Left ventricle myocardium inferior (tissue), 1 donor: Measurements from ENCODE around the gene ADGRE3. TPM values are rescaled to one million over a fixed set of nuclear protein-coding genes. Genes with fewer than 3 reads are reported as not detected.

ENCODE experiments used
- DNase-seq: peaks from one replicate; pipeline ENCODE4 v3.0.0-alpha.2; 2020
- H3K27ac ChIP-seq: fragments of 200-600 bp; replicated peaks from 2 replicates; pipeline ENCODE4 v1.8.0; 2021
- H3K27me3 ChIP-seq: fragments of 200-600 bp; 2 replicates; pipeline ENCODE4 v1.8.0; 2021; ENCODE audit warnings: low read depth
- H3K36me3 ChIP-seq: fragments of 200-600 bp; 2 replicates; pipeline ENCODE4 v1.8.0; 2021
- H3K4me1 ChIP-seq: fragments of 200-600 bp; 2 replicates; pipeline ENCODE4 v1.8.0; 2021
- H3K4me3 ChIP-seq: fragments of 200-600 bp; 2 replicates; pipeline ENCODE4 v1.8.0; 2021; ENCODE audit warnings: mild to moderate bottlenecking, moderate library complexity
- H3K9me3 ChIP-seq: fragments of 200-600 bp; replicated peaks from 2 replicates; pipeline ENCODE4 v1.8.0; 2021
- intact Hi-C: fragments of 100-400 bp; cut with micrococcal nuclease; formaldehyde crosslinking; loops from one replicate; pipeline ENCODE4 v1.11.0; 2022
- total RNA-seq: library from RNA; stranded (reverse); fragmentation: NEBNext Ultra II Directional; extraction: Animal tissue kit (Norgen Biotek cat#: 25700); gene quantifications from one replicate; pipeline ENCODE4 v1.2.1, GENCODE V29; 2021
- TF ChIP-seq, protein P1 (sequence below): fragments of 200-600 bp; IDR thresholded peaks from 2 replicates; pipeline ENCODE4 v1.8.0; 2021; ENCODE audit warnings: antibody characterized with exemption, mild to moderate bottlenecking, borderline replicate concordance
- donor health status: DM: no; HTN: yes; CAD: no; lungs with severe emphysema.

The ADGRE3 gene
- total RNA-seq, 1 donor from 2014 or later, result not detected

DNA sequence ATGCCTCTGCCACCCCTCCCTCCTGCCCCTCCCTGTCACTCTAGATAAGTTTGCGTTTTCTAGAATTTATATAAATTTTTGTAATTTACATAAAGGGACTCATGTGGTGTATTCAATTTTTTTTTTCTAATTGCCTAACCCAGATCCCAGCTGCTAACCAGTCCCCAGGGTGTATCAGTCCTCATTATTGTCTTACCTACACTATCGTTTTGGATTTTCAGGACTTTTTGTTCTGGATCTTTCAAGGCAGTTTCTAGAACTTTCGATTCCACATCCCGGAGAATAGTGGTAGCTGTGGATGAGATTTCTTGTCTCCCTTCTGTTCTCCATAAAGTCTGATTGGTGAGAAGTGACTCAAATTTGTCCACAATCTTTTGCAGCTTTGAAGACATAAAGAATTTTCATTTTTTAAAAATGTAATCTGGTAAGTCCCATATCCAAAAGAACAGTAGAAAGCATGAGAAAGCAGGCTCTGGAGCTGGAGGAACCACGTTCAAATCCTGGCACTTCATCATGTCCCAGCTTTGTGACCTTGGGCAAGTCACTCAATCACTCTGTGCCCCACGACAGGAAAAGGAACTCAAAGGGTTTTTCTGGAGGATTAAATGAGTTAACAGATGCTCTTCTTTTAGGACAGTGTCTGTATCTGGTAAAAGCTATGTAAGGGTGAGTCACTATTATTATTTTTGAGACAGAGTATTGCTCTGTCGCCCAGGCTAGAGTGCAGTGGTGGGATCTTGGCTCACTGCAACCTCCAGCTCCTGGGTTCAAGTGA lies 19.7 kb downstream of the ADGRE3 start:
- H3K9me3 ChIP-seq, result no peaks in the 10 kb centered on the region
- peaks cover 57% of the 10 kb centered on the region for H3K27me3 ChIP-seq
- intact Hi-C loops, result no loop called here
- no peaks in the 10 kb centered on the region for H3K36me3 ChIP-seq
- TF ChIP-seq, protein P1, sequence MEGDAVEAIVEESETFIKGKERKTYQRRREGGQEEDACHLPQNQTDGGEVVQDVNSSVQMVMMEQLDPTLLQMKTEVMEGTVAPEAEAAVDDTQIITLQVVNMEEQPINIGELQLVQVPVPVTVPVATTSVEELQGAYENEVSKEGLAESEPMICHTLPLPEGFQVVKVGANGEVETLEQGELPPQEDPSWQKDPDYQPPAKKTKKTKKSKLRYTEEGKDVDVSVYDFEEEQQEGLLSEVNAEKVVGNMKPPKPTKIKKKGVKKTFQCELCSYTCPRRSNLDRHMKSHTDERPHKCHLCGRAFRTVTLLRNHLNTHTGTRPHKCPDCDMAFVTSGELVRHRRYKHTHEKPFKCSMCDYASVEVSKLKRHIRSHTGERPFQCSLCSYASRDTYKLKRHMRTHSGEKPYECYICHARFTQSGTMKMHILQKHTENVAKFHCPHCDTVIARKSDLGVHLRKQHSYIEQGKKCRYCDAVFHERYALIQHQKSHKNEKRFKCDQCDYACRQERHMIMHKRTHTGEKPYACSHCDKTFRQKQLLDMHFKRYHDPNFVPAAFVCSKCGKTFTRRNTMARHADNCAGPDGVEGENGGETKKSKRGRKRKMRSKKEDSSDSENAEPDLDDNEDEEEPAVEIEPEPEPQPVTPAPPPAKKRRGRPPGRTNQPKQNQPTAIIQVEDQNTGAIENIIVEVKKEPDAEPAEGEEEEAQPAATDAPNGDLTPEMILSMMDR, result no peak
- H3K27ac ChIP-seq, result no peak overlapping the region
- H3K4me3 ChIP-seq, result no peak overlapping the region
- no peaks in the 10 kb centered on the region for H3K4me1 ChIP-seq
- DNase-seq, result no peak

DNA sequence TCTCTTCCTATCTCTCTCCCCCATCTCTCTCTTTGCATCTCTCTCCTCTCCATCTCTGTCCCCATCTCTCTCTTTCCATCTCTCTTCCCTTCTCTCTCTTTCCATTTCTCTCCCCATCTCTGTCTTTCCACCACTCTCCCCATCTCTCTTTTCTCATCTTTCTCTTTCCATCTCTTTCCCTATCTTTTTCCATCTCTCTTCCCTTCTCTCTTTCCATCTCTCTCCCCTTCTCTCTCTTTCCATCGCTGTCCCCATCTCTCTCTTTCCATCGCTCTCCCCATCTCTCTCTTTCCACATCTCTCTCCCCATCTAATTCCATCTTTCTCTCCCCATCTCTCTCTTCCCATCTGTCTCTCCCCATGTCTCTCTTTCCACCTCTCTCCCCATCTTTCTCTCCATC lies 24.5 kb downstream of the ADGRE3 start:
- intact Hi-C loops, result no loop called here

DNA sequence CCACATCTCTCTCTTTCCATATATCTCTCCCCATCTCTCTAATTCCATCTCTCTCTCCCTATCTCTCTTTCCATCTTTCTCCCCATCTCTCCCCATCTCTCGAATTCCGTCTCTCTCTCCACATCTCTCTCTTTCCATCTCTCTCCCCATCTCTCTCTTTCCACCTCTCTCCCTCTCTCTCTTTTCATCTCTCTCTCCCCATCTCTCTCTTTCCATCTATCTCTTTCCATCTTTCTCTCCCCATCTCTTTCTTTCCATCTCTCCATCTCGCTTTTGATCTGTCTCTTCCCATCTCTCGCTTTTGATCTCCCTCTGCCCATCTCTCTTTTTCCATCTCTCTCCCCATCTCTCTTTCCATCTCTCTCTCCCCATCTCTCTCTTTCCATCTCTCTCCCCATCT lies 25.6 kb downstream of the ADGRE3 start:
- Histone ChIP-seq H3K4me3 (no peak overlapping the region), H3K27me3 (peaks cover 43% of the 10 kb centered on the region), H3K27ac (no peak overlapping the region), H3K9me3 (no peaks in the 10 kb centered on the region), H3K36me3 (no peaks in the 10 kb centered on the region), H3K4me1 (no peaks in the 10 kb centered on the region)
- TF ChIP-seq, protein P1, result no peak
- intact Hi-C loops, result no loop called here
- no peak for DNase-seq

More for the DNA sequence above, 24.5 kb downstream of the ADGRE3 start:
- Histone ChIP-seq H3K27ac (no peak overlapping the region), H3K36me3 (no peaks in the 10 kb centered on the region), H3K4me3 (no peak overlapping the region), H3K9me3 (no peaks in the 10 kb centered on the region), H3K27me3 (peaks cover 42% of the 10 kb centered on the region), H3K4me1 (no peaks in the 10 kb centered on the region)
- TF ChIP-seq, protein P1, result no peak
- DNase-seq, result no peak

DNA sequence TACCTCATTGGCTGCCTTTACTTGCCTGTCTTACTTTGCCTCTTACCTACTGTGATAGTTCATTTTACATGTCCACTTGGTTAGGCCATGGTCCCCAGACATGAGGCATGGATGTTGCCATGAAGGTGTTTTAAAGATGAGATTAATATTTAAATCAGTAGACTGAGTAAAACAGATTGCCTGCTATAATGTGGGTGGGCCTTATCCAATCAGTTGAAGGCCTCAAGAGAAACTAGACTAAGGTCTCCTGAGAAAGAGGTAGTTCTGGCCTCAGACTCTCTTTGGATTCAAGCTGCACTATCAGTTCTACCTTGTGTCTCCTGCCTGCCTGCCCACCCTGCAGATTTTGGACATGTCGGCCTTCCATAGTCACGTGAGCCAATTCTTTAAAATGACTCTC lies 26.1 kb downstream of the ADGRE3 start:
- no peak for DNase-seq
- peaks cover 48% of the 10 kb centered on the region for H3K27me3 ChIP-seq
- no peaks in the 10 kb centered on the region for H3K4me1 ChIP-seq
- no peak overlapping the region for H3K4me3 ChIP-seq
- no peaks in the 10 kb centered on the region for H3K36me3 ChIP-seq
- no peak overlapping the region for H3K27ac ChIP-seq
- intact Hi-C loops, result no loop called here
- TF ChIP-seq, protein P1, result no peak
- no peaks in the 10 kb centered on the region for H3K9me3 ChIP-seq

DNA sequence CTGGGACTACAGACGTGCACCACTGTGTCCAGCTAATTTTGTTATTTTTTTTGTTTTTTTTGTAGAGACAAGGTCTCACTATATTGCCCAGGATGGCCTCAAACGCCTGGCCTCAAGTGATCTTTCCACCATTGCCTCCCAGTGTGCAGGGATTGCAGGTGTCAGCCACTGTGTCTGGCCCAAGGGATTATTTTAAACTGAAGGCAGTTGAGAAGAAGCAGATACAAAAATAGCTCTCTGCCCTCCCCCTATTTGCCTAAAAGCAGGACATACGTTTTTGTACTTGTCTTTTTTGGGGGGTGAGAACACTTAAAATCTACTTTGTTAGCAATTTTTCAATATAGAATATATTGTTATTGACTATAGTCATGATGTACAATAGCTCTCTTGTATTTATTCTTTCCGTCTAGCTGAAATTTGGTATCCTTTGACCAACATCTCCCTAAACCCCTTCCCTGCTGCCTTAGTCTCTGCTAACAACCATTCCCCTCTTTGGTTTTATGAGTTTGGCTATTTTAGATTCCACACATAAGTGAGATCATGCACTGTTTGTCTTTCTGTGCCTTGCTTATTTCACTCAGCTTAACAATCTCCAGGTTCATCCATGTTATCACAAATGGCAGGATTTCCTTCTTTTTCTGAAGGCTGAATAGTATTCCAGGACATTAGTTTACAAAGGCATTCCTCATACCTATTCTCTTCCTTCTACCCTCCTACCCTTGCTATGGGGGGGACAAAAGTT lies 34.9 kb downstream of the ADGRE3 start:
- Histone ChIP-seq H3K4me3 (no peak overlapping the region), H3K4me1 (no peaks in the 10 kb centered on the region), H3K27me3 (peaks cover 45% of the 10 kb centered on the region), H3K36me3 (no peaks in the 10 kb centered on the region), H3K27ac (no peak overlapping the region), H3K9me3 (peaks cover 35% of the 10 kb centered on the region)
- no peak for DNase-seq
- TF ChIP-seq, protein P1, result no peak
- intact Hi-C loops, result no loop called here
